ENCODE results near the gene MSL3B.

Gene MSL3B

DNA sequence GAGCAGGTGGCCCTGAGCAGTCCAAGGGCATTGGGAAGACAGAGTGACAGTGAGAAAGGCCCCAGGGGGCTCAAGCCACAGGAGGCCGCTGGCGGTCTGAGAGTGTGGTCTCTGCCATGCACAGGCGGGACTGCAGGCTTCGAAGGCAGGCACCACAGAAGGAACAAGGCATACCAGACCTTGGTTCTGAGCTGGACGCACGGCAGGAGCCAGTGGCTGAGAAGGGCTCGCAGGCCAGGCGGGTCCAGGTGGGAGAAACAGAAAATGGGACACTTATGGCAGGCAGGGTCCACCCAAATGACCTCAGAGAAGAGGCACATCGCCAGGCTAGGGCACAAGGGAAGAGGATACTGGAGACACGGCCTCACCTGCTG lies 28.8 kb downstream of the MSL3B start:
- H3K4me3 ChIP-seq (ENCODE audit: low read length), result no peak overlapping the region
- no peak for DNase-seq (ENCODE audit: low read depth)
- no peak for TF ChIP-seq CTCF (conservative IDR thresholded peaks at IDR 0.05; ENCODE audit: low read length)

GRCh38 chr2:233838726-233839446 lies 29.3 kb downstream of the MSL3B start:
- no peak for DNase-seq (ENCODE audit: low read depth)
- H3K4me3 ChIP-seq (ENCODE audit: low read length), result no peak overlapping the region
- TF ChIP-seq CTCF (conservative IDR thresholded peaks at IDR 0.05; ENCODE audit: low read length), result no peak

DNA sequence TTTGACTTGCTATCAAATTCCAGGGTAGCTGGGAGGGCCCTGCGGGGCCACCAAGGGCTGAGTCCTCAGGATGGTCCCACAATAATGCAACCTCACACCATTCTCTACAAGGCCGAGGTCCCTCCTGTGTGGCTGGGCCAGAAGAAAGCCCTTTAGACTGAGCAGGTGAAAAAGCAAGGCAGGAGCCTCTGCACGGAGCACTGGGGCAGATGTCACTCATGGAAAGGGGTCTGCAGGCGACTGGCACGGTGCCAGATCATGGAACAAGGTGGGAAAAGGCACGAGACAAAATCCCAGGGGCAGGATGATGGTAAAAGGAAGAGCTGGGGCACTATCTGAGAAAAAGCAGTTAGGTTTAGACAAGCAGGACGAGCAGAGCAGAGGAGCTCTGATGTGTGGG lies 29.9 kb downstream of the MSL3B start:
- no peak overlapping the region for H3K4me3 ChIP-seq (ENCODE audit: low read length)
- TF ChIP-seq CTCF (conservative IDR thresholded peaks at IDR 0.05; ENCODE audit: low read length), result no peak
- DNase-seq (ENCODE audit: low read depth), result no peak

DNA sequence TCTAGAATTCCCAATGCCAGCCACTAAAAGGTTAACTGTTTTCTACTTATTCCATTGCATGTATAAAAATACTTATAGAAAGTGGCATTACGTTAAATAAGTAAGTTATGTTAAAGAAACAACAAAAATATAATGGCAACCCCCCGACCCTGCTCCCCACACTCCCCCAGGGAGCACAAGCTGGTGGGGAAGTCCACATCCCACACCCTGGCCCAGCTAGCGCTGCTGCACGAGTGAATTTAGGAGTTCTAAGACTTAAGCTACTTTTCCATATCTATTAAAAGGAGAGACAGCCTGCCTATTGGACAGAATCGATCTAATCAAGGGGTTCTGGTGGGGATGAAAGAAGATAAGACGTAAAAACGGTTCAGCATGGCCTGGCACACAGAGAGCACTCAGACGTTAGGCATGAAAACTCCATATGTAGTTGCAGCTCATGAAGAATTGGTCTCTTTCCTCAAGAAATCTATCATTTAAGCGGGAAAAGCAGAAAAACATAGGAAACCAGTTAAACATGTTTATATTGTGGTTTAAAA lies 30.4 kb downstream of the MSL3B start:
- TF ChIP-seq CTCF (conservative IDR thresholded peaks at IDR 0.05; ENCODE audit: low read length), result no peak
- no peak for DNase-seq (ENCODE audit: low read depth)

DNA sequence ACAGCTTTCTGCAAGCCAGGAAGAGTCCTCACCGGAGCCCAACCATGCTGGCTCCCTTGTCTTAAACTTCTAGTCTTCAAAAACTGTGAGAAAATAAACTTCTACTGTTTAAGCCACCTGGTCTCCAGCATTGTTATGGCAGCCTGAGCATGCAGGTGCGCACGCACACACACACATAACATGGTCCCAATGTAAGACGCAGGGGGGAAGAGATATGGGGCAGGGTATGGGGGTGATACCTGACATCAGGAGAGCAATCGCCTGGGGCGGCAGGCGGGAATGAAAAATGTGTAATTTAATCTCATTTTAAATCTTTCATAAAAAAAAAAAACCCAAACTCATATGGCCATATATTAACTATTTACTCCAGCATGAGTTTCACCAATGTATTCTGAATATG lies 31.8 kb downstream of the MSL3B start:
- no peak overlapping the region for H3K4me3 ChIP-seq (ENCODE audit: low read length)
- TF ChIP-seq CTCF (conservative IDR thresholded peaks at IDR 0.05; ENCODE audit: low read length), result no peak
- DNase-seq (ENCODE audit: low read depth), result no peak

More for the DNA sequence above, 30.4 kb downstream of the MSL3B start:
- no peak overlapping the region for H3K4me3 ChIP-seq (ENCODE audit: low read length)

GRCh38 chr2:233835230-233836186 lies 32.7 kb downstream of the MSL3B start:
- no peak for DNase-seq (ENCODE audit: low read depth)
- TF ChIP-seq CTCF (conservative IDR thresholded peaks at IDR 0.05; ENCODE audit: low read length), result no peak

More at GRCh38 chr2:233835230-233836186, 32.7 kb downstream of the MSL3B start:
- no peak overlapping the region for H3K4me3 ChIP-seq (ENCODE audit: low read length)
